ENCODE measurements around the gene SORCS2. TPM values are rescaled to one million over a fixed set of nuclear protein-coding genes. Genes with fewer than 3 reads are reported as not detected.

Gene SORCS2
- total RNA-seq, 2 experiments from 2014 or later, result 0.03 TPM; not detected in 1

- no TSS peak for BruUV-seq (replicated peaks)
- TF ChIP-seq EZH2phosphoT487 (IDR thresholded peaks at IDR 0.05; ENCODE audit: borderline replicate concordance, low read depth, low read length), result no peak
- TF ChIP-seq, protein P1, sequence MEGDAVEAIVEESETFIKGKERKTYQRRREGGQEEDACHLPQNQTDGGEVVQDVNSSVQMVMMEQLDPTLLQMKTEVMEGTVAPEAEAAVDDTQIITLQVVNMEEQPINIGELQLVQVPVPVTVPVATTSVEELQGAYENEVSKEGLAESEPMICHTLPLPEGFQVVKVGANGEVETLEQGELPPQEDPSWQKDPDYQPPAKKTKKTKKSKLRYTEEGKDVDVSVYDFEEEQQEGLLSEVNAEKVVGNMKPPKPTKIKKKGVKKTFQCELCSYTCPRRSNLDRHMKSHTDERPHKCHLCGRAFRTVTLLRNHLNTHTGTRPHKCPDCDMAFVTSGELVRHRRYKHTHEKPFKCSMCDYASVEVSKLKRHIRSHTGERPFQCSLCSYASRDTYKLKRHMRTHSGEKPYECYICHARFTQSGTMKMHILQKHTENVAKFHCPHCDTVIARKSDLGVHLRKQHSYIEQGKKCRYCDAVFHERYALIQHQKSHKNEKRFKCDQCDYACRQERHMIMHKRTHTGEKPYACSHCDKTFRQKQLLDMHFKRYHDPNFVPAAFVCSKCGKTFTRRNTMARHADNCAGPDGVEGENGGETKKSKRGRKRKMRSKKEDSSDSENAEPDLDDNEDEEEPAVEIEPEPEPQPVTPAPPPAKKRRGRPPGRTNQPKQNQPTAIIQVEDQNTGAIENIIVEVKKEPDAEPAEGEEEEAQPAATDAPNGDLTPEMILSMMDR (conservative IDR thresholded peaks at IDR 0.05; ENCODE audit: low read length), result no peak
- CTCF ChIA-PET (ENCODE audit: unreplicated experiment), result no interaction called here
- no peaks in the 10 kb centered on the region for H3K79me2 ChIP-seq (ENCODE audit: insufficient read depth, low read depth, low read length)
- peak overlapping the region; percentile 81; the same call in 1 of the 2 replicates for H2AFZ ChIP-seq (ENCODE audit: low read length)
- H4K20me1 ChIP-seq (ENCODE audit: insufficient read depth, low read length), result no peaks in the 10 kb centered on the region
- H3K36me3 ChIP-seq (ENCODE audit: insufficient read depth, low read length), result no peaks in the 10 kb centered on the region
- POLR2A ChIA-PET, result interaction anchor here (0.6 kb wide), 1 partner anchor 113 kb away, joined by 5 read pairs; no protein-coding TSS in a partner anchor
- no peak for DNase-seq (ENCODE audit: low spot score)
- no peaks in the 10 kb centered on the region for H3K9me2 ChIP-seq (ENCODE audit: insufficient read depth, low read length)
- no peak overlapping the region for H3K4me3 ChIP-seq (ENCODE audit: low read depth, low read length, poor library complexity, severe bottlenecking)
- peaks cover 13% of the 10 kb centered on the region for H3K4me1 ChIP-seq (ENCODE audit: insufficient read depth, low read length, poor library complexity, severe bottlenecking)
- H3K4me2 ChIP-seq (ENCODE audit: low read length), result peak overlapping the region; percentile 36; the same call in 1 of the 2 replicates
- no peaks in the 10 kb centered on the region for H3K9me3 ChIP-seq (ENCODE audit: low read length)
- intact Hi-C loops (cut with micrococcal nuclease; ENCODE audit: unreplicated experiment), result no loop called here
- H3K27ac ChIP-seq (ENCODE audit: low read depth, low read length, poor library complexity, severe bottlenecking), result peak overlapping the region; percentile 45
Observed at GRCh38 chr4:7540206-7540605, 347.9 kb downstream of the SORCS2 start.

- Histone ChIP-seq H3K36me3 (ENCODE audit: insufficient read depth, low read length) (no peaks in the 10 kb centered on the region), H3K27ac (ENCODE audit: low read depth, low read length, poor library complexity, severe bottlenecking) (no peak overlapping the region), H4K20me1 (ENCODE audit: insufficient read depth, low read length) (no peaks in the 10 kb centered on the region), H2AFZ (ENCODE audit: low read length) (peak overlapping the region; percentile 81; the same call in 1 of the 2 replicates), H3K4me2 (ENCODE audit: low read length) (no peak overlapping the region; the same call in 1 of the 2 replicates), H3K9me3 (ENCODE audit: low read length) (no peaks in the 10 kb centered on the region), H3K79me2 (ENCODE audit: insufficient read depth, low read depth, low read length) (no peaks in the 10 kb centered on the region), H3K4me3 (ENCODE audit: low read depth, low read length, poor library complexity, severe bottlenecking) (no peak overlapping the region), H3K9me2 (ENCODE audit: insufficient read depth, low read length) (no peaks in the 10 kb centered on the region), H3K4me1 (ENCODE audit: insufficient read depth, low read length, poor library complexity, severe bottlenecking) (peaks cover 13% of the 10 kb centered on the region)
- DNase-seq (ENCODE audit: low spot score), result no peak
- no TSS peak for BruUV-seq (replicated peaks)
- ChIA-PET POLR2A (no interaction called here), CTCF (ENCODE audit: unreplicated experiment) (no interaction called here)
- intact Hi-C loops (cut with micrococcal nuclease; ENCODE audit: unreplicated experiment), result no loop called here
- TF ChIP-seq, protein P1 (conservative IDR thresholded peaks at IDR 0.05; ENCODE audit: low read length), result no peak
- TF ChIP-seq EZH2phosphoT487 (IDR thresholded peaks at IDR 0.05; ENCODE audit: borderline replicate concordance, low read depth, low read length), result no peak
Observed at GRCh38 chr4:7540654-7541413, 348.5 kb downstream of the SORCS2 start.

GRCh38 chr4:7541414-7541810, 349.1 kb downstream of the SORCS2 start:
- Histone ChIP-seq H3K4me1 (ENCODE audit: insufficient read depth, low read length, poor library complexity, severe bottlenecking) (peaks cover 13% of the 10 kb centered on the region), H3K9me2 (ENCODE audit: insufficient read depth, low read length) (no peaks in the 10 kb centered on the region), H3K4me3 (ENCODE audit: low read depth, low read length, poor library complexity, severe bottlenecking) (no peak overlapping the region), H3K27ac (ENCODE audit: low read depth, low read length, poor library complexity, severe bottlenecking) (no peak overlapping the region), H3K4me2 (ENCODE audit: low read length) (no peak overlapping the region), H4K20me1 (ENCODE audit: insufficient read depth, low read length) (no peaks in the 10 kb centered on the region), H2AFZ (ENCODE audit: low read length) (no peak overlapping the region), H3K79me2 (ENCODE audit: insufficient read depth, low read depth, low read length) (no peaks in the 10 kb centered on the region), H3K36me3 (ENCODE audit: insufficient read depth, low read length) (no peaks in the 10 kb centered on the region), H3K9me3 (ENCODE audit: low read length) (no peaks in the 10 kb centered on the region)
- DNase-seq (ENCODE audit: low spot score), result no peak
- TF ChIP-seq, protein P1 (conservative IDR thresholded peaks at IDR 0.05; ENCODE audit: low read length), result no peak
- TF ChIP-seq EZH2phosphoT487 (IDR thresholded peaks at IDR 0.05; ENCODE audit: borderline replicate concordance, low read depth, low read length), result no peak
- intact Hi-C loops (cut with micrococcal nuclease; ENCODE audit: unreplicated experiment), result no loop called here
- CTCF ChIA-PET (ENCODE audit: unreplicated experiment), result no interaction called here
- BruUV-seq (replicated peaks), result no TSS peak
- POLR2A ChIA-PET, result no interaction called here

All from OCI-LY7 (cell line).